ENCODE data around the gene SLC25A23. TPM values are rescaled to one million over a fixed set of nuclear protein-coding genes. Genes with fewer than 3 reads are reported as not detected.
A peak's percentile ranks its signal among the peaks of the same experiment; 100 is the strongest.
"Not testable (repeated sequence)": the region's sequence is repeated elsewhere in the genome, so short reads cannot be mapped to it uniquely, and the experiment has no call there.

SLC25A23 gene
- total and polyA plus RNA-seq, 2 donors, result 24.1 to 91.1 TPM

DNA sequence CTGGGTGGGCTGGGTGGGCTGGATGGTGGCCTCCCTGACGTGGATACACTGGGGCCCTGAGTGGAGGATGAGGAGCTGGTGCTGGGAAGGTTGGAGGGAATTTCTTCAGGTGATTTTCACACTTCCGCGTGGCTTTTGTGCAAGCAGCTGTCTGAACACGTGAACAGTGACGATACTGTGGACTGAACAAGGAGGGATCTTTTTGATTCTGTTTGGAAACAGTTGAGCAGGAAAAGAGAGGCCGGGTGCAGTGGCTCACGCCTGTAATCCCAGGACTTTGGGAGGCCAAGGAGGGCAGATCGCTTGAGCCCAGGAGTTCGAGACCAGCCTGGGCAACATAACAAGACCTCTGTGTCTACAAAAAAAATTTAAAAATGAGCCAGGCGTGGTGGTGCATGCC, 57.5 kb downstream of the SLC25A23 start:
- Histone ChIP-seq H3K36me3 (ENCODE audit: insufficient read depth) (no peaks in the 10 kb centered on the region), H3K27ac (ENCODE audit: low read depth) (no peak overlapping the region), H3K4me3 (ENCODE audit: low read depth, low read length) (no peak overlapping the region), H3K4me1 (ENCODE audit: insufficient read depth) (no peaks in the 10 kb centered on the region)
- no peak for DNase-seq (ENCODE audit: extremely low spot score)
- 93% methylated on average over 10 of the region's 10 CpGs for WGBS

- WGBS, result 94% methylated on average over 23 of the region's 23 CpGs
Measured at GRCh38 chr19:6400062-6400944, 59.3 kb downstream of the SLC25A23 start.

GRCh38 chr19:6396305-6396704, 63.3 kb downstream of the SLC25A23 start:
- H3K27ac ChIP-seq (ENCODE audit: low read depth), result no peak overlapping the region
- 91% methylated on average over 12 of the region's 12 CpGs for WGBS
- no peaks in the 10 kb centered on the region for H3K4me1 ChIP-seq (ENCODE audit: insufficient read depth)
- no peaks in the 10 kb centered on the region for H3K36me3 ChIP-seq (ENCODE audit: insufficient read depth)
- H3K4me3 ChIP-seq (ENCODE audit: low read depth, low read length), result no peak overlapping the region
- no peak for DNase-seq (ENCODE audit: extremely low spot score)

More at GRCh38 chr19:6400062-6400944, 59.3 kb downstream of the SLC25A23 start:
- not testable (repeated sequence) for H3K4me1 ChIP-seq (ENCODE audit: insufficient read depth); DNase-seq (ENCODE audit: extremely low spot score); H3K36me3 ChIP-seq (ENCODE audit: insufficient read depth); H3K27ac ChIP-seq (ENCODE audit: low read depth); H3K4me3 ChIP-seq (ENCODE audit: low read depth, low read length)

DNA sequence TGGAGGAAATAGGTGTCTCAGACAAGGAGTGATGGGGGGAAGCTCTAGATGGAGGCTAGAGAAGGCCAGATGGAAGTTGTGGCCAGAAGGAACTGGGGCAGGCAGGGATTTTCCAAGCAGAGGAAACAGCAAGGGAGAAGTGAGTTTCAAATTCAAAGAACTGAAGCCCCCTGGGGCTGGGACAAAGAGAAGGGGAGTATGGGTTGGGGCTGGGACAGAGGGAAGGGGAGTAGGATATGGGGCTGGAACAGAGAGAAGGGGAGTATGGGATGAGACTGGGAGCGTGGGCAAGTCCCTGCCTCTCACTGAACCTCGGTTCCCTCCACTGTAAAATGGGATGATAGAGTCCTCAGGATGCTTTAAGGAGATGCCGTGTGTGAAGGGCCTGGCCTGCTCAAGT, 64.8 kb downstream of the SLC25A23 start:
- Histone ChIP-seq H3K27ac (ENCODE audit: low read depth) (no peak overlapping the region), H3K4me3 (ENCODE audit: low read depth, low read length) (no peak overlapping the region), H3K36me3 (ENCODE audit: insufficient read depth) (no peaks in the 10 kb centered on the region), H3K4me1 (ENCODE audit: insufficient read depth) (no peaks in the 10 kb centered on the region)
- no peak for DNase-seq (ENCODE audit: extremely low spot score)
- 90% methylated on average over 3 of the region's 3 CpGs for WGBS

GRCh38 chr19:6393983-6394412, 65.6 kb downstream of the SLC25A23 start:
- Histone ChIP-seq H3K27ac (ENCODE audit: low read depth) (peak overlapping the region; percentile 94), H3K4me1 (ENCODE audit: insufficient read depth) (no peaks in the 10 kb centered on the region), H3K4me3 (ENCODE audit: low read depth, low read length) (peak overlapping the region; percentile 73), H3K36me3 (ENCODE audit: insufficient read depth) (no peaks in the 10 kb centered on the region)
- DNase-seq (ENCODE audit: extremely low spot score), result no peak
- WGBS, result 25% methylated on average over 14 of the region's 14 CpGs

GRCh38 chr19:6393074-6393982, 66.3 kb downstream of the SLC25A23 start, which contains the start of gene GTF2F1:
Gene GTF2F1, minus strand, starts transcription at chr19:6393164. Its CDS starts 169 bp downstream, at chr19:6392995.
- Histone ChIP-seq H3K4me1 (ENCODE audit: insufficient read depth) (no peaks in the 10 kb centered on the region), H3K36me3 (ENCODE audit: insufficient read depth) (no peaks in the 10 kb centered on the region), H3K27ac (ENCODE audit: low read depth) (peak within 1 kb of the TSS; percentile 94), H3K4me3 (ENCODE audit: low read depth, low read length) (peak within 1 kb of the TSS; percentile 73)
- DNase-seq (ENCODE audit: extremely low spot score), result peak; percentile 98
- WGBS, result under 1% methylated on average over 69 of the region's 69 CpGs

DNA sequence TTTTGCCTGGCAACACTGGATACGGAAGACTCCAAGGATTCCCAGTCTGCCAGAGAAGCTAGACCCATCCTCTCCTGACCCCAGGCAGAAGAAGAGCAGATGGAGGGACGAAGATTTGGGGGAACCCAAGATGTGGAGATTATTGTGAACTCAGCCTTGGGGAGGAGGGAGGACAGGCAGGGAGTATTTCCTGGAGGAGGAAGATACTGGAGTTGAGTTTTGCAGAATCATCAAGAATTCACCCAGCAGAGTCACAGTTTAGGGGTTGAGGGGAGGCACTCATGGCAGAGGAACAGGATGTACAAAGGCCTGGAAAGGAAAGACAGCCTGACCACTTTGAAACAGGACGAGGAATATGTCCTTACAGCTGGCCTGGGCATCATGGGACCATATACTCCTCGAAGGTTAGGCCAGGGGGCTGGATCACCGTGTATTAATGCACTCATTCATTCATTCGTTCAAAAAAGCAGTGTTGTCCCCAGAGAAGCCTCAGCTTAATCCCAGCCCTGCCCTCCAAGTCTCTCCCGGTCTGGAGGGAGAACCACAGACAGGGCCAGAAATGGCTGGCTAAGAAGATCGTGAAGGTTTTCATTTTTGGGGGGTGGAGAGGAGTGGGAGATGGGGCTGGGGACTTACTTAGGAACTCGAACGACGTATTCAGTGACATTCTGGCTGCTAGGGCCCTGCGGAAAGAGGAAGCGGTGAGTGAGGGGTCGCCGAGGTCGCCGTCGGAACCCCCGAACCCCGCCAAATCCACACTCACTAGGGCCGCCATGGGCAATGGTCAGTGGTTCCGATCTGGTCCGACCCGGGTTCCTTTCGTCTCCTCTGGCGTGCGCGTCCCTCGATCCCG, 67.1 kb downstream of the SLC25A23 start:
- H3K4me3 ChIP-seq (ENCODE audit: low read depth, low read length), result peak overlapping the region; percentile 73
- DNase-seq (ENCODE audit: extremely low spot score), result no peak
- H3K36me3 ChIP-seq (ENCODE audit: insufficient read depth), result no peaks in the 10 kb centered on the region
- H3K4me1 ChIP-seq (ENCODE audit: insufficient read depth), result no peaks in the 10 kb centered on the region
- WGBS, result 7% methylated on average over 30 of the region's 30 CpGs
- peak overlapping the region; percentile 78 for H3K27ac ChIP-seq (ENCODE audit: low read depth)

Small RNA genes lying within 50 kb of the gene (small RNA-seq; reads per million reads assigned to genes)
- gene AC010503.2, result not detected
- gene MIR6790, result not detected

Other genes with a start within 250 kb of the SLC25A23 start
- 7.5 TPM for gene MLLT1, start 179.8 kb downstream of the SLC25A23 start, total RNA-seq
- gene MLLT1, start 179.8 kb downstream of the SLC25A23 start, polyA plus RNA-seq, result 46.6 TPM
- gene ACER1, start 126.2 kb downstream of the SLC25A23 start, total RNA-seq, result not detected
- gene ACER1, start 126.2 kb downstream of the SLC25A23 start, polyA plus RNA-seq, result 0.11 TPM
- gene CLPP, start 98.3 kb downstream of the SLC25A23 start, total RNA-seq, result 20.6 TPM
- gene CLPP, start 98.3 kb downstream of the SLC25A23 start, polyA plus RNA-seq, result 91.7 TPM
- 38.4 TPM for gene ALKBH7, start 87.0 kb downstream of the SLC25A23 start, total RNA-seq
- gene ALKBH7, start 87.0 kb downstream of the SLC25A23 start, polyA plus RNA-seq, result 77.4 TPM
- 1.4 TPM for gene PSPN, start 83.9 kb downstream of the SLC25A23 start, total RNA-seq
- gene PSPN, start 83.9 kb downstream of the SLC25A23 start, polyA plus RNA-seq, result 0.94 TPM
- 24.4 TPM for gene GTF2F1, start 66.6 kb downstream of the SLC25A23 start, total RNA-seq
- gene GTF2F1, start 66.6 kb downstream of the SLC25A23 start, polyA plus RNA-seq, result 53.2 TPM
- 85.5 TPM for gene KHSRP, start 35.0 kb downstream of the SLC25A23 start, total RNA-seq
- 167 TPM for gene KHSRP, start 35.0 kb downstream of the SLC25A23 start, polyA plus RNA-seq
- gene SLC25A41, start 26.0 kb downstream of the SLC25A23 start, total RNA-seq, result not detected
- gene SLC25A41, start 26.0 kb downstream of the SLC25A23 start, polyA plus RNA-seq, result 1.0 TPM
- 4.4 TPM for gene CRB3, start 4.5 kb upstream of the SLC25A23 start, total RNA-seq
- 6.1 TPM for gene CRB3, start 4.5 kb upstream of the SLC25A23 start, polyA plus RNA-seq
- gene DENND1C, start 22.0 kb upstream of the SLC25A23 start, total RNA-seq, result 0.63 TPM
- gene DENND1C, start 22.0 kb upstream of the SLC25A23 start, polyA plus RNA-seq, result 1.4 TPM
- gene TUBB4A, start 42.5 kb upstream of the SLC25A23 start, total RNA-seq, result 2.5 TPM
- gene TUBB4A, start 42.5 kb upstream of the SLC25A23 start, polyA plus RNA-seq, result 2.6 TPM
- gene TNFSF9, start 71.2 kb upstream of the SLC25A23 start, total RNA-seq, result 0.53 TPM
- 0.91 TPM for gene TNFSF9, start 71.2 kb upstream of the SLC25A23 start, polyA plus RNA-seq
- gene CD70, start 131.4 kb upstream of the SLC25A23 start, total RNA-seq, result not detected
- not detected for gene CD70, start 131.4 kb upstream of the SLC25A23 start, polyA plus RNA-seq
- 0.48 TPM for gene TNFSF14, start 210.4 kb upstream of the SLC25A23 start, total RNA-seq
- 1.9 TPM for gene TNFSF14, start 210.4 kb upstream of the SLC25A23 start, polyA plus RNA-seq